D721Med (cell line): ENCODE data around the gene IDS.
A peak's percentile ranks its signal among the peaks of the same experiment; 100 is the strongest.
"Not testable (repeated sequence)": the region's sequence is repeated elsewhere in the genome, so short reads cannot be mapped to it uniquely, and the experiment has no call there.

Experiments used
- DNase-seq: peaks from one replicate; pipeline ENCODE4 v3.0.0; 2011; ENCODE audit warnings: low spot score; ENCODE audit not compliant: insufficient read length
- FAIRE-seq: peaks from 2 replicates; lab custom pipeline; 2011; peaks lifted over from hg19 to GRCh38; lab: Jason Lieb, UNC
- TF ChIP-seq, protein P1 (sequence below): IDR thresholded peaks from 2 replicates; pipeline ENCODE4 v1.5.1; 2012; ENCODE audit warnings: mild to moderate bottlenecking, control low read depth; ENCODE audit not compliant: insufficient read depth; ENCODE audit errors: missing control alignments

IDS gene, protein sequence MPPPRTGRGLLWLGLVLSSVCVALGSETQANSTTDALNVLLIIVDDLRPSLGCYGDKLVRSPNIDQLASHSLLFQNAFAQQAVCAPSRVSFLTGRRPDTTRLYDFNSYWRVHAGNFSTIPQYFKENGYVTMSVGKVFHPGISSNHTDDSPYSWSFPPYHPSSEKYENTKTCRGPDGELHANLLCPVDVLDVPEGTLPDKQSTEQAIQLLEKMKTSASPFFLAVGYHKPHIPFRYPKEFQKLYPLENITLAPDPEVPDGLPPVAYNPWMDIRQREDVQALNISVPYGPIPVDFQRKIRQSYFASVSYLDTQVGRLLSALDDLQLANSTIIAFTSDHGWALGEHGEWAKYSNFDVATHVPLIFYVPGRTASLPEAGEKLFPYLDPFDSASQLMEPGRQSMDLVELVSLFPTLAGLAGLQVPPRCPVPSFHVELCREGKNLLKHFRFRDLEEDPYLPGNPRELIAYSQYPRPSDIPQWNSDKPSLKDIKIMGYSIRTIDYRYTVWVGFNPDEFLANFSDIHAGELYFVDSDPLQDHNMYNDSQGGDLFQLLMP

GRCh38 chrX:149504915-149505651, at the start of gene IDS:
IDS (minus strand) TSS chrX:149505306; CDS start chrX:149505137, 169 bp downstream.
- DNase-seq = peak; percentile 67
- FAIRE-seq = no peak
- TF ChIP-seq, protein P1, sequence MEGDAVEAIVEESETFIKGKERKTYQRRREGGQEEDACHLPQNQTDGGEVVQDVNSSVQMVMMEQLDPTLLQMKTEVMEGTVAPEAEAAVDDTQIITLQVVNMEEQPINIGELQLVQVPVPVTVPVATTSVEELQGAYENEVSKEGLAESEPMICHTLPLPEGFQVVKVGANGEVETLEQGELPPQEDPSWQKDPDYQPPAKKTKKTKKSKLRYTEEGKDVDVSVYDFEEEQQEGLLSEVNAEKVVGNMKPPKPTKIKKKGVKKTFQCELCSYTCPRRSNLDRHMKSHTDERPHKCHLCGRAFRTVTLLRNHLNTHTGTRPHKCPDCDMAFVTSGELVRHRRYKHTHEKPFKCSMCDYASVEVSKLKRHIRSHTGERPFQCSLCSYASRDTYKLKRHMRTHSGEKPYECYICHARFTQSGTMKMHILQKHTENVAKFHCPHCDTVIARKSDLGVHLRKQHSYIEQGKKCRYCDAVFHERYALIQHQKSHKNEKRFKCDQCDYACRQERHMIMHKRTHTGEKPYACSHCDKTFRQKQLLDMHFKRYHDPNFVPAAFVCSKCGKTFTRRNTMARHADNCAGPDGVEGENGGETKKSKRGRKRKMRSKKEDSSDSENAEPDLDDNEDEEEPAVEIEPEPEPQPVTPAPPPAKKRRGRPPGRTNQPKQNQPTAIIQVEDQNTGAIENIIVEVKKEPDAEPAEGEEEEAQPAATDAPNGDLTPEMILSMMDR = no peak

GRCh38 chrX:149551939-149552248, 46.8 kb upstream of the IDS start:
- not testable (repeated sequence) for DNase-seq, FAIRE-seq

GRCh38 chrX:149551245-149551938, 46.3 kb upstream of the IDS start:
- FAIRE-seq = not testable (repeated sequence)

GRCh38 chrX:149550454-149550853, 45.3 kb upstream of the IDS start:
- DNase-seq, FAIRE-seq: not testable (repeated sequence)

More at GRCh38 chrX:149551245-149551938, 46.3 kb upstream of the IDS start:
- not testable (repeated sequence) for DNase-seq

GRCh38 chrX:149549701-149550100, 44.6 kb upstream of the IDS start, which contains the start of gene HSFX3:
HSFX3 (minus strand) TSS chrX:149549924; CDS start chrX:149549852, 72 bp downstream.
- FAIRE-seq, DNase-seq: not testable (repeated sequence)

DNA sequence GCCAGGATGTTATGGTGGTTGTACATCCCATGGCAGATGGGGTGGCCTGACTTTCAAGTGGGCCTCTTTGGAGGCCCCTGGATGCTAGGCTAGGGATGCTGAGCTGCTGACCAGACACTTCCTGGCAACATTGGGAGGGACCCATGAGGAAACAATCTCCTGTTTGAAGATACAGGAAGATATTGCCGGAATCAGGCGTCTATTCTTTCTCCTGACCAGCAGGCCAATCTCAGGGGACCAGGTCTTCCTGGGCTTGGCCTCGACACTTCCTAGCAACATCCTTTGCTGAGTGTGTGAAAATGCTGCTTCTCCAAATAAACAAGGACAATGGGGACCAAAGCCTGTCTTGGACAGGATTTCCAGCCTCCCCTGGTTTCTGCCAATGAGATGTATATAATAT, 42.7 kb upstream of the IDS start:
- DNase-seq, FAIRE-seq: not testable (repeated sequence)

- not testable (repeated sequence) for FAIRE-seq, DNase-seq
These were observed 41.9 kb upstream of the IDS start for GRCh38 chrX:149546962-149547361.

DNA sequence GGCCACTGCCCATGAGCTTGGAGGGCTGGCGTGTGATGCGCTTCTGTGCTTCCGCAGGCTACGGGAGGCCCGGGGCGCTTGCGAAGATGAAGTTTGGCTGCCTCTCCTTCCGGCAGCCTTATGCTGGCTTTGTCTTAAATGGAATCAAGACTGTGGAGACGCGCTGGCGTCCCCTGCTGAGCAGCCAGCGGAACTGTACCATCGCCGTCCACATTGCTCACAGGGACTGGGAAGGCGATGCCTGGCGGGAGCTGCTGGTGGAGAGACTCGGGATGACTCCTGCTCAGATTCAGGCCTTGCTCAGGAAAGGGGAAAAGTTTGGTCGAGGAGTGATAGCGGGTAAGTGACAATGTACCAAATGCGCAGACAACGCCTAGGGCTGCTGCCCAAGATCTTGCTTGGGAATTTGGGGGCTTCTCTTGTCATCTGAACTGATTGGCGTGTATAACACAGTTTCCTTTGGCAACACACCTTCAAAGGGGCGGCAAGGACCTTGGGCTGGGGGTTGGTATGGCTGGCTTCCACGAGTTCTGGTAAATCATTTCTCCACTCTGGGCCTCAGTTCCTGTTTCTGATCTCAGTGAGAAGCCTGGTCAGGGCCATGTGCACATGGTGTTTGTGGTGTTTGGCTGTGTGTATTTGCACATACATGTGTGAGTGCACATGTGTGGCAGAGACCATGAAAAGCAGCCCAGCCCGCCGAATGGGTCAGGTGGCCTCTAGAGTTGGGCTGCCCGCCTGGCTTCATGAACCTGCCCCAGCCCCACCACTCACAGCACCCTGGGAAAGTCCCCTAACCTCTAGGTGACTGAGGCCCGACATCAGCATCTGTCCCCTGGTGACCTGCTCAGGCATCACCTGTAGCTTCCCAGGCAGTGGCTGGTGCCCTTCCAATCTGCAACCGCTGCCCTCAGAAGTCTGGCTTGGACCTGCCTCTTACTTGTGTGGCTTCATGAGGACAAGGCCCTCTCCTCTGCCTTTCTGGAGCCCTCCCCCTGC, 40.7 kb upstream of the IDS start:
- FAIRE-seq, DNase-seq: not testable (repeated sequence)
- TF ChIP-seq, protein P1 = peak; percentile 3

- TF ChIP-seq, protein P1 = no peak
- DNase-seq = no peak
These were observed 36.5 kb upstream of the IDS start for GRCh38 chrX:149541521-149542047.

More at GRCh38 chrX:149541521-149542047, 36.5 kb upstream of the IDS start:
- FAIRE-seq = no peak
